GM12874 (cell line): ENCODE measurements around the gene TM4SF4.

Experiments used
- TF ChIP-seq, protein P1 (sequence below): IDR thresholded peaks from 2 replicates; pipeline ENCODE4 v1.5.1; 2011; ENCODE audit warnings: low read depth, mild to moderate bottlenecking, control low read depth, low read length, moderate library complexity; ENCODE audit not compliant: insufficient read depth

Gene TM4SF4

GRCh38 chr3:149481491-149481890, 7.0 kb downstream of the TM4SF4 start:
- TF ChIP-seq, protein P1, sequence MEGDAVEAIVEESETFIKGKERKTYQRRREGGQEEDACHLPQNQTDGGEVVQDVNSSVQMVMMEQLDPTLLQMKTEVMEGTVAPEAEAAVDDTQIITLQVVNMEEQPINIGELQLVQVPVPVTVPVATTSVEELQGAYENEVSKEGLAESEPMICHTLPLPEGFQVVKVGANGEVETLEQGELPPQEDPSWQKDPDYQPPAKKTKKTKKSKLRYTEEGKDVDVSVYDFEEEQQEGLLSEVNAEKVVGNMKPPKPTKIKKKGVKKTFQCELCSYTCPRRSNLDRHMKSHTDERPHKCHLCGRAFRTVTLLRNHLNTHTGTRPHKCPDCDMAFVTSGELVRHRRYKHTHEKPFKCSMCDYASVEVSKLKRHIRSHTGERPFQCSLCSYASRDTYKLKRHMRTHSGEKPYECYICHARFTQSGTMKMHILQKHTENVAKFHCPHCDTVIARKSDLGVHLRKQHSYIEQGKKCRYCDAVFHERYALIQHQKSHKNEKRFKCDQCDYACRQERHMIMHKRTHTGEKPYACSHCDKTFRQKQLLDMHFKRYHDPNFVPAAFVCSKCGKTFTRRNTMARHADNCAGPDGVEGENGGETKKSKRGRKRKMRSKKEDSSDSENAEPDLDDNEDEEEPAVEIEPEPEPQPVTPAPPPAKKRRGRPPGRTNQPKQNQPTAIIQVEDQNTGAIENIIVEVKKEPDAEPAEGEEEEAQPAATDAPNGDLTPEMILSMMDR: no peak

GRCh38 chr3:149486726-149487125, 12.2 kb downstream of the TM4SF4 start:
- TF ChIP-seq, protein P1: no peak

DNA sequence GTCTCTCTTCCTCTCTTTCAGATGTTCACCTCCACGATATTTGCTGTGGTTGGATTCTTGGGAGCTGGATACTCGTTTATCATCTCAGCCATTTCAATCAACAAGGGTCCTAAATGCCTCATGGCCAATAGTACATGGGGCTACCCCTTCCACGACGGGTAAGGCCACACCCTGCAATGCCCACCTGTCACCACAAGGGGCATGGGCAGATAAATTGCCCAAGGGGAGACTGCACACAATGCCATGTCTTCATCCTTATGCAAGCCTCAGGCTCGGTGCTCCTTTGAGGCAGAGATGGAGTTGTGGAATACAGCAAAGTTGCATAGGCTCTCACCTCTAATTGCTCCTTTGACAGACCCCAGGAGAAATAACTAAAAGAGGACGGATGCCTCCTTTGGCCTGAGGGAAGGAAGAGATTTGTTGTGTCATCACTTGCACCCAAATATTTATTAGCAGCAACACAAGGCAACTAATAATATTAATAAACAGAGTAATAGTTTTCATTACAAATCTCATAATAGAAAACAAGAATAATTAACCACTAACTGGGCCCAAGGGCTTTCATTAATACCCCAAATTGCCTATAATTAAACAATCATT, 13.2 kb downstream of the TM4SF4 start:
- TF ChIP-seq, protein P1: peak; percentile 86

DNA sequence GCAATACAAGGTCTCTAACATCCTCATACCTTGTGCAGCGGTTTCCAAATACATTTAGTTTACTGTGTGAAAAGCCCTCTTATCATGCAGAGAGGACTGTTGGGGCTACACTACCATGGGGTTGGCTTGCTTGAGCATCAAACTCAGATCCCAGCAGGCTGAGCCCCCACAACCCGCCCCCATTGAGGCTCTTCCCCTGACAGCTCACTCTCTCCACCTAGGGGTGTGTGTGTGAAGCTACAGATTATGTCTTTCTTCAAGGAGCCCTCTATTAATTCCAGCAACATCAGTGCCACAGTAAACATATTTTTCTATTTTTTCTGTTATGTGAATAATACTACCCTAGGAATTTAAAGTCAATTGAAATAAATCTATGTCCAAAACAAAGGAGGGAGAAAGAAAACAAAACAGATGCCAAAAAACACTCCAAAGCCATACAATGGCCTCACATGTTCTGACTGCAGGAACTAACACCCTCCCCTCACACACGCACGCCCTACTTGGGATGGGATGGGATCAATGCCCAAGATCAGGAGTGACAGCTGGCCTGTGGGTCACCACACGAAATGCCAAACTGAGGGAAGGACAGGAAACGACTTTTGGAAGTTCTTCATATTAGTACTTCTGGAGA, 14.7 kb downstream of the TM4SF4 start:
- TF ChIP-seq, protein P1: peak; percentile 61

- TF ChIP-seq, protein P1: no peak
Observed at GRCh38 chr3:149490260-149490971, 15.9 kb downstream of the TM4SF4 start.

- TF ChIP-seq, protein P1: no peak
Observed at GRCh38 chr3:149493315-149494021, 19.0 kb downstream of the TM4SF4 start.
